Heart left ventricle (tissue), 16 donors: ENCODE measurements around the gene RPP25L. TPM values are rescaled to one million over a fixed set of nuclear protein-coding genes. Genes with fewer than 3 reads are reported as not detected.

Experiments used
- ATAC-seq, 4 donors: fragments of 200-7000 bp; cut with Tn5 transposase; one replicate each; pipeline ENCODE4 v1.9.1; 2020 to 2022; ENCODE audit warnings: moderate library complexity in 4 of 4, mild to moderate bottlenecking in 3 of 4, moderate number of reproducible peaks in 1 of 4
- DNase-seq, 5 donors: peaks; one replicate each; pipeline ENCODE4 v3.0.0-alpha.2; 2020
- H3K27ac ChIP-seq, 12 donors: fragments of 200-600 bp; sonication (generic) in 4 of 12; one replicate each; pipeline versions ENCODE4 v1.5.0 to v1.8.0; 2016 to 2022; ENCODE audit warnings: mild to moderate bottlenecking in 2 of 12
- H3K27me3 ChIP-seq, 9 donors: fragments of 200-600 bp; sonication (generic) in 2 of 9; one replicate each; pipeline versions ENCODE4 v1.5.1 to v1.8.0; 2016 to 2022; ENCODE audit warnings: mild to moderate bottlenecking in 3 of 9
- H3K36me3 ChIP-seq, 9 donors: fragments of 200-600 bp; sonication (generic) in 2 of 9; one replicate each; pipeline versions ENCODE4 v1.5.0 to v1.8.0; 2018 to 2022; ENCODE audit warnings: mild to moderate bottlenecking in 2 of 9
- H3K4me1 ChIP-seq, 12 donors: fragments of 200-600 bp; sonication (generic) in 4 of 12; one replicate each; pipeline versions ENCODE4 v1.5.0 to v1.8.0; 2016 to 2022; ENCODE audit warnings: mild to moderate bottlenecking in 3 of 12
- H3K4me3 ChIP-seq, 12 donors: fragments of 200-600 bp; sonication (generic) in 4 of 12; one replicate each; pipeline versions ENCODE4 v1.5.0 to v1.8.0; 2017 to 2022; ENCODE audit warnings: mild to moderate bottlenecking in 9 of 12, moderate library complexity in 4 of 12
- H3K9me3 ChIP-seq, 12 donors: fragments of 200-600 bp; sonication (generic) in 4 of 12; one replicate each; pipeline versions ENCODE4 v1.5.0 to v1.8.0; 2016 to 2022; ENCODE audit warnings: mild to moderate bottlenecking in 1 of 12
- POLR2A ChIP-seq, 2 donors: fragments of 450-650 bp; IDR thresholded peaks; one replicate each; pipeline ENCODE4 v1.6.1; 2017; ENCODE audit warnings: antibody characterized with exemption in 2 of 2, mild to moderate bottlenecking in 2 of 2, moderate library complexity in 2 of 2
- WGBS, 4 donors: extraction: QIAGEN DNeasy Blood & Tissue Kit in 2 of 4; methylation state at CpG; one replicate each; pipeline versions ENCODE4 v1.1.5 to v1.1.7; 2013 to 2018; 5-methylcytosine and 5-hydroxymethylcytosine counted together
- intact Hi-C, 10 donors: fragments of 100-400 bp; cut with DNase I; formaldehyde crosslinking; loops; one replicate each; pipeline versions ENCODE4 v1.11.1 to v1.14.2; 2022
- polyA plus RNA-seq, 2 donors: library from polyadenylated mRNA; stranded (reverse); fragments of 200-250 nt; gene quantifications; one replicate each; pipeline ENCODE4 v1.2.3, GENCODE V29; 2013
- total RNA-seq, 9 donors: library from RNA; depleted of rRNA in 2 of 9; stranded (reverse); fragments of >200 nt in 2 of 9; fragmentation: NEBNext Ultra II Directional in 3 of 9; extraction: Animal tissue kit (Norgen Biotek cat#: 25700) in 3 of 9; gene quantifications; one replicate each; pipeline versions ENCODE4 v1.1.0 to v1.2.4, GENCODE V29; 2016 to 2023
- TF ChIP-seq, protein P1 (sequence below), 12 donors: fragments of 200-600 bp; sonication (generic) in 4 of 12; IDR thresholded peaks; one replicate each; pipeline versions ENCODE4 v1.5.0 to v1.8.0; 2018 to 2022; ENCODE audit warnings: antibody characterized with exemption in 12 of 12, mild to moderate bottlenecking in 5 of 12
- donor health status: ischemic (EF 13 %, LVEDD 7.1; RV severe dilation, severe dysfunction).
- donor health status: healthy with polysubstance abuse.
- donor health status: DM: no; HTN: yes; CAD: no.
- donor health status: DM: no; HTN: no; CAD: no.
- donor health status: ischemic (EF 25% LVEDD 6.9; RV normal size, moderate dysfunction).
- donor health status: ischemic (EF 25% LVEDD 5.7; RV mildly dilated, moderate dysfunction).
- donor health status: healthy.
- donor health status: DM: yes; HTN: yes; CAD: no.
- donor health status: ischemic (EF 35%, LVEDD 5.7; RV mildly dilated, moderate dysfunction).
- donor health status: nonischemic (EF 11% LVEDD 7.7; RV severe dilation, severe dysfunction).
- donor health status: DM: yes; HTN: yes; CAD: no.
- donor health status: PGD.
- donor health status: ischemic (EF 29% LVEDD 5.4; RV normal size, mild dysfunction).
- donor health status: nonischemic (EF 23%, LVEDD 6.1; RV moderate dilation, normal function).

Gene RPP25L
- total and polyA plus RNA-seq, 11 donors: 22.5 to 79.2 (median 38.3) TPM

- 92 to 95% (median 94%) methylated on average over 7 of the region's 7 CpGs for WGBS, 4 donors
- no peak overlapping the region for H3K4me3 ChIP-seq
- DNase-seq (no peak), ATAC-seq (no peak)
- peaks cover 0 to 9% (median 0%) of the 10 kb centered on the region in 9 donors for H3K27me3 ChIP-seq
- peaks cover 0 to 25% (median 20%) of the 10 kb centered on the region in 12 donors for H3K4me1 ChIP-seq
- no peaks in the 10 kb centered on the region for H3K9me3 ChIP-seq
- intact Hi-C loops: no loop called here
- no peaks in the 10 kb centered on the region for H3K36me3 ChIP-seq
- H3K27ac ChIP-seq: no peak overlapping the region
- TF ChIP-seq POLR2A (IDR thresholded peaks at IDR 0.05): no peak
- TF ChIP-seq, protein P1, sequence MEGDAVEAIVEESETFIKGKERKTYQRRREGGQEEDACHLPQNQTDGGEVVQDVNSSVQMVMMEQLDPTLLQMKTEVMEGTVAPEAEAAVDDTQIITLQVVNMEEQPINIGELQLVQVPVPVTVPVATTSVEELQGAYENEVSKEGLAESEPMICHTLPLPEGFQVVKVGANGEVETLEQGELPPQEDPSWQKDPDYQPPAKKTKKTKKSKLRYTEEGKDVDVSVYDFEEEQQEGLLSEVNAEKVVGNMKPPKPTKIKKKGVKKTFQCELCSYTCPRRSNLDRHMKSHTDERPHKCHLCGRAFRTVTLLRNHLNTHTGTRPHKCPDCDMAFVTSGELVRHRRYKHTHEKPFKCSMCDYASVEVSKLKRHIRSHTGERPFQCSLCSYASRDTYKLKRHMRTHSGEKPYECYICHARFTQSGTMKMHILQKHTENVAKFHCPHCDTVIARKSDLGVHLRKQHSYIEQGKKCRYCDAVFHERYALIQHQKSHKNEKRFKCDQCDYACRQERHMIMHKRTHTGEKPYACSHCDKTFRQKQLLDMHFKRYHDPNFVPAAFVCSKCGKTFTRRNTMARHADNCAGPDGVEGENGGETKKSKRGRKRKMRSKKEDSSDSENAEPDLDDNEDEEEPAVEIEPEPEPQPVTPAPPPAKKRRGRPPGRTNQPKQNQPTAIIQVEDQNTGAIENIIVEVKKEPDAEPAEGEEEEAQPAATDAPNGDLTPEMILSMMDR (IDR thresholded peaks at IDR 0.05): peak in 7 of 12 donors; percentile 16 to 35 (median 26)
Observed at GRCh38 chr9:34562135-34562745, 49.7 kb downstream of the RPP25L start.

DNA sequence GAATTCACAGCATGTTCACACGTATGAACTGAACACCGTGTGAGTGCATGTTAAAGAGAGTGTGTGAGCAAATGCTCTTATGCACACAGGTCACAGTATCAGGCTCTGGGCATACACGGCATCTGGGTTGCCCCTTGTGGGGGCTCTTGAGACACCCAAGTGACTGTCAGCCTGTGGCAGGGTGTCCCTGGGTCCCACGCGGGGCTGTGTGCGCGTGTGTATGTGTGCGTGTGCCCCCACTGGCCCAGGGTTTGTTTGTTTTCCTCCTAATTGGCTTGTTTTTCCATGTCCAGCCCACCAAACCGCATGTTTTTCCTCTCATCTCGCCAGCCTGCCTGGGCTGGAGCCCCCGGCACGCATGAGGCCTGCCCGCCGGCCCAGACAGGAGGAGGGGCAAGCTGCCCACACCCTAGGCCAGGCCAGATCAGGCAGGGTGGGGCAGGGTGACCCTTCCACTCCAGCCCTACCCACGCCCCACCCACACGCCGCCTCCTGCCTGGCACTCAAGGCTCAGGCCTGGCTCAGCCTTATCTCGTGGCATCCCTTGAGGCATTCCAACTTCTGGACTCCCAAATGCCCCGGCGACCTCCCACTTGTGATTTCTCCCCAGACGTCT, 51.2 kb downstream of the RPP25L start:
- Histone ChIP-seq H3K27ac (no peak overlapping the region), H3K36me3 (no peaks in the 10 kb centered on the region), H3K9me3 (no peaks in the 10 kb centered on the region), H3K4me1 (peaks cover 0 to 25% (median 20%) of the 10 kb centered on the region in 12 donors), H3K27me3 (peaks cover 0 to 9% (median 0%) of the 10 kb centered on the region in 9 donors), H3K4me3 (no peak overlapping the region)
- intact Hi-C loops: no loop called here
- ATAC-seq (peak in 1 of 4 donors; percentile 7), DNase-seq (no peak)
- no peak for TF ChIP-seq POLR2A (IDR thresholded peaks at IDR 0.05)
- TF ChIP-seq, protein P1 (IDR thresholded peaks at IDR 0.05): no peak
- 69 to 74% (median 70%) methylated on average over 19 to 21 of the region's 21 CpGs for WGBS, 4 donors

Other genes starting within 250 kb of the RPP25L start
- 10 to 100 TPM in 1 of 9 donors, 1 to 10 TPM in 8; 3.5 to 10.2 (median 6.7) TPM for gene MYORG, start 235.2 kb downstream of the RPP25L start, total RNA-seq
- 1 to 10 TPM; 1.3 to 5.9 TPM for gene MYORG, start 235.2 kb downstream of the RPP25L start, polyA plus RNA-seq
- gene FAM219A, start 153.5 kb downstream of the RPP25L start, total RNA-seq: 10 to 100 TPM; 12.7 to 36.7 (median 25.9) TPM
- 10 to 100 TPM; 15.4 to 39.1 TPM for gene FAM219A, start 153.5 kb downstream of the RPP25L start, polyA plus RNA-seq
- under 1 TPM in 2 of 9 donors, not detected in 7; 0.43 to 0.86 TPM for gene DNAI1, start 153.3 kb downstream of the RPP25L start, total RNA-seq
- gene DNAI1, start 153.3 kb downstream of the RPP25L start, polyA plus RNA-seq: under 1 TPM in 1 of 2 donors, not detected in 1; 0.36 TPM
- 1 to 10 TPM in 1 of 9 donors, under 1 TPM in 6, not detected in 2; 0.37 to 1.2 (median 0.52) TPM for gene ENHO, start 89.1 kb downstream of the RPP25L start, total RNA-seq
- under 1 TPM; 0.26 to 0.27 TPM for gene ENHO, start 89.1 kb downstream of the RPP25L start, polyA plus RNA-seq
- gene CNTFR, start 22.4 kb downstream of the RPP25L start, total RNA-seq: 1 to 10 TPM in 5 of 9 donors, under 1 TPM in 4; 0.43 to 9.8 (median 1.2) TPM
- 1 to 10 TPM; 2.2 to 2.3 TPM for gene CNTFR, start 22.4 kb downstream of the RPP25L start, polyA plus RNA-seq
- gene DCTN3, start 8.4 kb upstream of the RPP25L start, total RNA-seq: 100 to 1,000 TPM; 104 to 155 (median 125) TPM
- gene DCTN3, start 8.4 kb upstream of the RPP25L start, polyA plus RNA-seq: 100 to 1,000 TPM in 1 of 2 donors, 10 to 100 TPM in 1; 73.8 to 118 TPM
- under 1 TPM in 1 of 9 donors, not detected in 8; 0.20 TPM for gene ARID3C, start 17.0 kb upstream of the RPP25L start, total RNA-seq
- gene ARID3C, start 17.0 kb upstream of the RPP25L start, polyA plus RNA-seq: not detected
- 10 to 100 TPM; 17.0 to 40.8 (median 24.9) TPM for gene SIGMAR1, start 25.7 kb upstream of the RPP25L start, total RNA-seq
- gene SIGMAR1, start 25.7 kb upstream of the RPP25L start, polyA plus RNA-seq: 10 to 100 TPM; 21.1 to 55.3 TPM
- 10 to 100 TPM; 33.2 to 67.9 (median 41.2) TPM for gene GALT, start 34.6 kb upstream of the RPP25L start, total RNA-seq
- 10 to 100 TPM; 16.8 to 44.5 TPM for gene GALT, start 34.6 kb upstream of the RPP25L start, polyA plus RNA-seq
- 100 to 1,000 TPM in 1 of 9 donors, 10 to 100 TPM in 8; 32.4 to 113 (median 50.1) TPM for gene IL11RA, start 40.1 kb upstream of the RPP25L start, total RNA-seq
- gene IL11RA, start 40.1 kb upstream of the RPP25L start, polyA plus RNA-seq: 10 to 100 TPM; 20.8 to 23.3 TPM
- under 1 TPM in 2 of 9 donors, not detected in 7; 0.35 to 0.40 TPM for gene CCL27, start 50.6 kb upstream of the RPP25L start, total RNA-seq
- under 1 TPM in 1 of 2 donors, not detected in 1; 0.57 TPM for gene CCL27, start 50.6 kb upstream of the RPP25L start, polyA plus RNA-seq
- gene CCL19, start 79.2 kb upstream of the RPP25L start, total RNA-seq: 10 to 100 TPM in 1 of 9 donors, 1 to 10 TPM in 2, under 1 TPM in 1, not detected in 5; 0.56 to 25.7 (median 2.5) TPM
- gene CCL19, start 79.2 kb upstream of the RPP25L start, polyA plus RNA-seq: under 1 TPM; 0.46 to 0.60 TPM
- 100 to 1,000 TPM in 1 of 9 donors, 10 to 100 TPM in 5, 1 to 10 TPM in 3; 1.3 to 156 (median 16.6) TPM for gene CCL21, start 98.0 kb upstream of the RPP25L start, total RNA-seq
- gene CCL21, start 98.0 kb upstream of the RPP25L start, polyA plus RNA-seq: 10 to 100 TPM; 13.9 to 20.4 TPM